Astrocyte (in vitro differentiated cells and primary cell): ENCODE measurements around the gene SGPL1. TPM values are rescaled to one million over a fixed set of nuclear protein-coding genes. Genes with fewer than 3 reads are reported as not detected.

Experiments used
- DNase-seq: peaks from one replicate; pipeline ENCODE4 v3.0.0-alpha.2; 2010; ENCODE audit warnings: low read depth
- FAIRE-seq: peaks from 2 replicates; lab custom pipeline; 2011; peaks lifted over from hg19 to GRCh38; lab: Jason Lieb, UNC
- H2AFZ ChIP-seq: 2 replicates; pipeline ENCODE4 v1.6.0; 2012; ENCODE audit warnings: low read depth, low read length, inconsistent platforms
- H3K27ac ChIP-seq: 2 replicates; pipeline ENCODE4 v1.5.1; 2011; ENCODE audit warnings: low read depth, low read length, inconsistent platforms
- H3K27me3 ChIP-seq: 2 replicates; pipeline ENCODE4 v1.6.0; 2011; ENCODE audit warnings: low read length, inconsistent platforms; ENCODE audit not compliant: insufficient read depth
- H3K36me3 ChIP-seq: 2 replicates; pipeline ENCODE4 v1.5.1; 2011; ENCODE audit warnings: low read length, inconsistent platforms; ENCODE audit not compliant: insufficient read depth
- H3K4me1 ChIP-seq: 2 replicates; pipeline ENCODE4 v1.5.1; 2011; ENCODE audit warnings: low read length, inconsistent platforms; ENCODE audit not compliant: insufficient read depth
- H3K4me2 ChIP-seq: 2 replicates; pipeline ENCODE4 v1.6.0; 2012; ENCODE audit warnings: low read length, inconsistent platforms
- H3K4me3 ChIP-seq: 2 replicates; pipeline ENCODE4 v1.5.1; 2011; ENCODE audit warnings: low read depth, mild to moderate bottlenecking, low read length, inconsistent platforms; ENCODE audit not compliant: insufficient read depth
- H3K79me2 ChIP-seq: 2 replicates; pipeline ENCODE4 v1.6.0; 2012; ENCODE audit warnings: mild to moderate bottlenecking, low read length, inconsistent platforms; ENCODE audit not compliant: insufficient read depth
- H3K9ac ChIP-seq: 2 replicates; pipeline ENCODE4 v1.6.0; 2012; ENCODE audit warnings: mild to moderate bottlenecking, low read length, inconsistent platforms
- H3K9me3 ChIP-seq: 2 replicates; pipeline ENCODE4 v1.5.1; 2012; ENCODE audit warnings: low read depth, mild to moderate bottlenecking, low read length, inconsistent platforms; ENCODE audit not compliant: insufficient read depth
- H4K20me1 ChIP-seq: 2 replicates; pipeline ENCODE4 v1.6.0; 2012; ENCODE audit warnings: low read length, inconsistent platforms; ENCODE audit not compliant: insufficient read depth
- H3K27ac Mint-ChIP-seq: one replicate; pipeline ENCODE4 v1.8.0; 2021; ENCODE audit warnings: mild to moderate bottlenecking, mixed read lengths; ENCODE audit not compliant: unreplicated experiment
- H3K27me3 Mint-ChIP-seq: one replicate; pipeline ENCODE4 v1.8.0; 2021; ENCODE audit warnings: low read depth, mixed read lengths; ENCODE audit not compliant: unreplicated experiment
- H3K36me3 Mint-ChIP-seq: one replicate; pipeline ENCODE4 v1.8.0; 2021; ENCODE audit warnings: low read depth, mixed read lengths; ENCODE audit not compliant: unreplicated experiment
- H3K4me1 Mint-ChIP-seq: one replicate; pipeline ENCODE4 v1.8.0; 2021; ENCODE audit warnings: low read depth, mixed read lengths; ENCODE audit not compliant: unreplicated experiment
- H3K4me3 Mint-ChIP-seq: one replicate; pipeline ENCODE4 v1.8.0; 2021; ENCODE audit warnings: mild to moderate bottlenecking, moderate library complexity, mixed read lengths; ENCODE audit not compliant: unreplicated experiment
- H3K9me3 Mint-ChIP-seq: one replicate; pipeline ENCODE4 v1.8.0; 2021; ENCODE audit warnings: mild to moderate bottlenecking, mixed read lengths; ENCODE audit not compliant: unreplicated experiment
- CTCF ChIP-seq: IDR thresholded peaks from 2 replicates; pipeline ENCODE4 v1.5.1; 2011; ENCODE audit warnings: low read depth, mild to moderate bottlenecking, inconsistent platforms, low read length, moderate library complexity; ENCODE audit not compliant: insufficient read depth
- EZH2 ChIP-seq: IDR thresholded peaks from 2 replicates; pipeline ENCODE4 v1.6.1; 2012; ENCODE audit warnings: mild to moderate bottlenecking, low read length, inconsistent platforms; ENCODE audit not compliant: insufficient read depth
- total RNA-seq: library from RNA; stranded (reverse); gene quantifications from 2 replicates; pipeline ENCODE4 v1.2.1, GENCODE V29; 2021

The SGPL1 gene
- total RNA-seq, 1 donor from 2014 or later = 101 TPM

DNA sequence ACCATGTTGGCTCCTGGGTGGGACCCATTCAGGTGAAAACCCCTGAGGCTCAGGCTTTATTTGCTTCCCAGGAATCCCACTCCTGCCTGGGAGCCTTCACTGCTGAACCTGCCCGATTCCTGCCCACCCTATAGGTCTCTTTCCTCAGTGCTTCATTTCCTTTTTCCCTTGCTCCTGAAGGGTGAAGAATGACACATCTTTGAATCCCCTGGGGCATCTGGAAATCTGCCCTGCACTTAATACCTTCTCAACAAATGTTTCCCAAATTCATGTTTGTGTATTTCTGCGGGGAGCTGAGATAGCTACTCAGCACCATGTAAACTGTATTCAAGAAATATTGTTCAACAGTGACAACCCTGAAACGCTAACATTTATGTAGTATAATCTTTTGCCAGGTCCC lies 82.9 kb downstream of the SGPL1 start:
- H3K79me2 ChIP-seq = no peaks in the 10 kb centered on the region
- H3K27ac ChIP-seq = no peak overlapping the region
- H3K27ac Mint-ChIP-seq = no peak overlapping the region
- H3K9me3 Mint-ChIP-seq = no peaks in the 10 kb centered on the region
- peaks cover 3% of the 10 kb centered on the region for H3K27me3 ChIP-seq
- H3K4me1 ChIP-seq = no peaks in the 10 kb centered on the region
- H3K9me3 ChIP-seq = no peaks in the 10 kb centered on the region
- peaks cover 18% of the 10 kb centered on the region for H3K27me3 Mint-ChIP-seq
- no peaks in the 10 kb centered on the region for H4K20me1 ChIP-seq
- H3K36me3 ChIP-seq = no peaks in the 10 kb centered on the region
- H3K36me3 Mint-ChIP-seq = no peaks in the 10 kb centered on the region
- H2AFZ ChIP-seq = no peak overlapping the region
- TF ChIP-seq CTCF (no peak), EZH2 (no peak)
- no peak overlapping the region for H3K4me3 ChIP-seq
- DNase-seq (no peak), FAIRE-seq (no peak)
- no peak overlapping the region for H3K4me2 ChIP-seq
- H3K9ac ChIP-seq = no peak overlapping the region
- H3K4me3 Mint-ChIP-seq = no peak overlapping the region
- no peaks in the 10 kb centered on the region for H3K4me1 Mint-ChIP-seq

DNA sequence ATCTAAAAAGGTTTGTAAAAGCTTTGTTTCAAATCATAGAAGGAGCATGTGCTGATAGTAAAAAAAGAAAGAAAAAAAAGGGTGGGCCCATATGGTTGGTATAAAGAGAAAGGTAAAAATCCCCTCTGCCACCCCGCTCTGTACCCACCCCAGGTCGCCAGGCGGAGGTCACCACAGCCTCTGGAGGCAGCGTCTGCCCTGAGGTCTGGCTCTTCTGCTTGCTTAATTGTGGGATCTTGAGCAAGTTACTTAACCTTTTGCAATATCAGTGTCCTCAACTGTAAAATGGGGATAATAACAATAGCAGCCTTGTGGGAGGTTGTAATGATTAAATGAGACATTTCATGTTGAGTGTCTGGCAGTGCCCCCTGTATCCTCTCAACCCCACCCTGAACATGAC lies 83.3 kb downstream of the SGPL1 start:
- FAIRE-seq = no peak
- no peak for TF ChIP-seq CTCF
- TF ChIP-seq EZH2 = no peak
- Histone ChIP-seq H3K4me3 (no peak overlapping the region), H3K27me3 (peaks cover 3% of the 10 kb centered on the region), H4K20me1 (no peaks in the 10 kb centered on the region), H3K36me3 (no peaks in the 10 kb centered on the region), H3K79me2 (no peaks in the 10 kb centered on the region), H3K9ac (no peak overlapping the region), H3K4me2 (no peak overlapping the region), H2AFZ (no peak overlapping the region), H3K27ac (no peak overlapping the region), H3K4me1 (no peaks in the 10 kb centered on the region), H3K9me3 (no peaks in the 10 kb centered on the region)
- Mint-ChIP-seq H3K36me3 (no peaks in the 10 kb centered on the region), H3K9me3 (no peaks in the 10 kb centered on the region), H3K27ac (no peak overlapping the region), H3K4me3 (no peak overlapping the region), H3K27me3 (peaks cover 18% of the 10 kb centered on the region), H3K4me1 (no peaks in the 10 kb centered on the region)
- no peak for DNase-seq

DNA sequence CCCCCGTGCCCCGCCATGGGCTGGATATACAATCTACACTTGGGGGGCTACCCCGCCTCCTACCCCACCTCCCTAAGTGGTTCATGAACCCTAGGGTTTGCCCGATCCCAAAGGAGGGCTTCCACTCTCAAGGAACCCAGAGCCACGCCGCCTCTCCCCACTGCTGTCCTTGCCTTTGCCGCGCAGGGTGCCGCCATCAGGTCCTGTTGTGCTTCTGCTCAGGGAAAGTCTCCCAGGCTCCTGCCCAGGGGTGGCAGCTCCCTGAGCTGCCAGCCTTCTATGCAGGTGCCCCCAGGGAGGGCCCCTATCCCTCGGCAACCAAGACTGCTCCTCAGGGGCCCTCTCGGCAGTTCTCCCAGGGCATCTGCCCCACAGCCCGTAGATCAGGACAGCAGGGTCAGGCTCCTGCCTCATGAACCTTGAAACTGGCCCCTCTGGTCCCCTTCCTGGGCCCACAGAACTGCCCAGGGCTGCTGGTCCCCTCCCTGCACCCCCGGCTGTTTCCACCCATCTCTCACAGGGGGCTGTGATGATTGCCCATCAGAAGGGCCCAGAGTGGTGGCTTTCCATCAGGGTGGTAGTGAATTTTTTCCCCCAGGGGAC lies 85.6 kb downstream of the SGPL1 start:
- Histone ChIP-seq H3K27ac (no peak overlapping the region), H3K4me1 (no peaks in the 10 kb centered on the region), H3K4me3 (no peak overlapping the region), H3K4me2 (no peak overlapping the region), H4K20me1 (no peaks in the 10 kb centered on the region), H3K9ac (no peak overlapping the region), H3K79me2 (no peaks in the 10 kb centered on the region), H3K36me3 (no peaks in the 10 kb centered on the region), H2AFZ (no peak overlapping the region), H3K9me3 (no peaks in the 10 kb centered on the region), H3K27me3 (no peaks in the 10 kb centered on the region)
- Mint-ChIP-seq H3K9me3 (no peaks in the 10 kb centered on the region), H3K4me1 (no peaks in the 10 kb centered on the region), H3K36me3 (peaks cover 2% of the 10 kb centered on the region), H3K4me3 (no peak overlapping the region), H3K27me3 (peaks cover 33% of the 10 kb centered on the region), H3K27ac (no peak overlapping the region)
- DNase-seq (no peak), FAIRE-seq (no peak)
- TF ChIP-seq CTCF = no peak
- no peak for TF ChIP-seq EZH2
